ENCODE measurements around the gene FOXRED2.
"Not testable (repeated sequence)": the region's sequence is repeated elsewhere in the genome, so short reads cannot be mapped to it uniquely, and the experiment has no call there.

Gene FOXRED2

GRCh38 chr22:36506637-36507517, at the start of gene FOXRED2:
TSS of gene FOXRED2 (minus strand) at chr22:36507040. CDS start at chr22:36506422, 618 bp downstream.
- DNase-seq (ENCODE audit: low spot score): peak; percentile 88

GRCh38 chr22:36554098-36554497, 47.3 kb upstream of the FOXRED2 start:
- DNase-seq (ENCODE audit: low spot score): no peak

- no peak for DNase-seq (ENCODE audit: low spot score)
These were observed 45.4 kb upstream of the FOXRED2 start for GRCh38 chr22:36552289-36552688.

- no peak for DNase-seq (ENCODE audit: low spot score)
These were observed 44.1 kb upstream of the FOXRED2 start for GRCh38 chr22:36550701-36551495.

- DNase-seq (ENCODE audit: low spot score): no peak
These were observed 42.2 kb upstream of the FOXRED2 start for GRCh38 chr22:36549033-36549432.

- DNase-seq (ENCODE audit: low spot score): no peak
These were observed 41.8 kb upstream of the FOXRED2 start for GRCh38 chr22:36548606-36549005.

GRCh38 chr22:36546932-36547331, 40.1 kb upstream of the FOXRED2 start:
- DNase-seq (ENCODE audit: low spot score): peak; percentile 89

- DNase-seq (ENCODE audit: low spot score): peak; percentile 78
These were observed 39.4 kb upstream of the FOXRED2 start for GRCh38 chr22:36546092-36546804.

- peak; percentile 63 for DNase-seq (ENCODE audit: low spot score)
These were observed 37.3 kb upstream of the FOXRED2 start for GRCh38 chr22:36544107-36544620.

- DNase-seq (ENCODE audit: low spot score): peak; percentile 98
These were observed 35.1 kb upstream of the FOXRED2 start for GRCh38 chr22:36541831-36542411.

- no peak for DNase-seq (ENCODE audit: low spot score)
These were observed 34.2 kb upstream of the FOXRED2 start for GRCh38 chr22:36540867-36541642.

GRCh38 chr22:36538529-36538928, 31.7 kb upstream of the FOXRED2 start:
- DNase-seq (ENCODE audit: low spot score): no peak

- no peak for DNase-seq (ENCODE audit: low spot score)
These were observed 29.9 kb upstream of the FOXRED2 start for GRCh38 chr22:36536717-36537116.

- DNase-seq (ENCODE audit: low spot score): not testable (repeated sequence)
These were observed 26.5 kb upstream of the FOXRED2 start for GRCh38 chr22:36533320-36533719.

GRCh38 chr22:36532466-36532865, 25.6 kb upstream of the FOXRED2 start:
- no peak for DNase-seq (ENCODE audit: low spot score)

GRCh38 chr22:36528795-36529751, 22.2 kb upstream of the FOXRED2 start, which contains the start of gene EIF3D:
TSS of gene EIF3D (minus strand) at chr22:36529166. CDS start at chr22:36526121, 3,045 bp downstream.
- peak; percentile 100 for DNase-seq (ENCODE audit: low spot score)

- DNase-seq (ENCODE audit: low spot score): peak; percentile 54
These were observed 21.5 kb upstream of the FOXRED2 start for GRCh38 chr22:36528341-36528740.

- no peak for DNase-seq (ENCODE audit: low spot score)
These were observed 15.8 kb upstream of the FOXRED2 start for GRCh38 chr22:36522662-36523061.

GRCh38 chr22:36520423-36520822, 13.6 kb upstream of the FOXRED2 start:
- no peak for DNase-seq (ENCODE audit: low spot score)

- DNase-seq (ENCODE audit: low spot score): not testable (repeated sequence)
These were observed 13.1 kb upstream of the FOXRED2 start for GRCh38 chr22:36519906-36520305.

Data from RKO (cell line).